ENCODE results near the gene CERS4. TPM values are rescaled to one million over a fixed set of nuclear protein-coding genes. Genes with fewer than 3 reads are reported as not detected.

Gene CERS4
- total and polyA plus RNA-seq, 10 of the 15 experiments (the other 5 are each of a cell fraction or from before 2014, with no cell fraction given), result 0.34 to 62.1 (median 20.7) TPM

DNA sequence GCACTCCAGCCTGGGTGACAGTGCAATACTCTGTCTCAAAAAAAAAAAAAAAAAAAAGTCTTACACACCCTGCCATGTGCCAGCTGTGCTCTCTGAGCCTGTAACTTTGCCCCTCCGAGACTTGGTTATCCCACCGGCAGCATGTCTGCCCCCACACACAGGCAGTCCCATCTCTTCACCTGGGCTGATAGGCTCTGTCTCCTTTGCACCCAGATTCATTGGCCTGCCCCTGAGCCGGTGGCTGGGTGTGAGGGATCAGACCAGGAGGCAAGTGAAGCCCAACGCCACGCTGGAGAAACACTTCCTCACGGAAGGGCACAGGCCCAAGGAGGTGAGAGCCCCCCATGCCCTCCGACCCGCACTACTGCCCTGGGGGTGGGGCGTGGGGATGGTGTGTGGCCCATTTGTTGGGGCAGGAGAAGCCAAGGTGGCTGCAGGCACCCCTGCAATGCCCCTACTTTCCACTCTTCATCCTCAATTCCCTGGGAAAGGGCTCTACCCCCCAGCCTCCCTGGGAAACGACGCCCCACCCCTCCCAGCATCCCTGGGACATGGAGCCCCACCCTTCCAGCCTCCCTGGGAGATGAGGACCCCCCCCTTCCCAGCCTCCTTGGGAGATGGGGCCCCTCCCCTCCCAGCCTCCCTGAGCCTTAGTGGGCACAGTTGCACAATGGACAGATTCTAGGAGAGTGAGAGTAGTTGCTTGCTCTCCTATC lies 45.3 kb downstream of the CERS4 start:
- POLR2A ChIA-PET, result no interaction called here
- H4K20me1 ChIP-seq (ENCODE audit: control insufficient read depth, insufficient read depth), result no peaks in the 10 kb centered on the region
- CTCF ChIA-PET, result interaction anchor here (1.2 to 3.8 kb wide), 3 partner anchors 88 to 96 kb away, joined by 3 to 42 read pairs (median 4); no protein-coding TSS in a partner anchor
- no peaks in the 10 kb centered on the region for H3K9me3 ChIP-seq (replicated peaks; ENCODE audit: control insufficient read depth, insufficient read depth, low read length)
- no TSS peak for BruUV-seq (replicated peaks)
- H3K27ac ChIP-seq (ENCODE audit: control insufficient read depth, insufficient read depth), result no peak overlapping the region
- 93% methylated on average over 11 of the region's 11 CpGs for WGBS (ENCODE audit: insufficient coverage, insufficient replicate concordance, low lambda C conversion rate, missing lambda C conversion rate)
- SMC1A ChIA-PET (ENCODE audit: uncharacterized antibody, unreplicated experiment), result interaction anchor here (1.9 kb wide), 1 partner anchor 96 kb away, joined by 16 read pairs; no protein-coding TSS in a partner anchor
- in situ Hi-C loops (cut with MboI) (loop anchor here (5.0 to 10.0 kb wide), 3 partner anchors 97 to 310 kb away; partner anchors contain the start of gene TIMM44), intact Hi-C loops (cut with micrococcal nuclease; ENCODE audit: unreplicated experiment) (loop anchor here (5.0 kb wide), 1 partner anchor 237 kb away; no protein-coding TSS in a partner anchor)
- RAD21 ChIA-PET (ENCODE audit: unreplicated experiment), result interaction anchor here (0.9 to 1.0 kb wide), 2 partner anchors 93 to 96 kb away, joined by 3 read pairs; no protein-coding TSS in a partner anchor
- FAIRE-seq (no peak), ATAC-seq (no peak), DNase-seq (ENCODE audit: low read depth, low spot score) (no peak)
- H3K27me3 ChIP-seq (replicated peaks in 1 of 2; ENCODE audit: control insufficient read depth in 2 of 2, insufficient read depth in 2 of 2, low read length in 1 of 2), result no peaks in the 10 kb centered on the region
- H3K4me3 ChIP-seq, result no peak overlapping the region
- no peak overlapping the region for H2AFZ ChIP-seq (ENCODE audit: control insufficient read depth, low read depth, low read length)
- no peaks in the 10 kb centered on the region for H3K79me2 ChIP-seq (ENCODE audit: control insufficient read depth, insufficient read depth, low read length)
- peaks cover 11 to 21% of the 10 kb centered on the region in 2 experiments; a peak in 3 of 4 replicates for H3K36me3 ChIP-seq (ENCODE audit: control insufficient read depth in 2 of 2, insufficient read depth in 2 of 2, low read length in 1 of 2)
- H3K4me1 ChIP-seq (ENCODE audit: control insufficient read depth, insufficient read depth, low read length), result no peaks in the 10 kb centered on the region
- no peak overlapping the region for H3K9ac ChIP-seq (ENCODE audit: control insufficient read depth, insufficient read depth, low read length)
- no peak overlapping the region for H3K4me2 ChIP-seq (ENCODE audit: control insufficient read depth, insufficient read depth)
- no peak for TF ChIP-seq MXI1 (IDR thresholded peaks at IDR 0.05; ENCODE audit: low read depth, low read length)
- no peak for TF ChIP-seq USF1 (IDR thresholded peaks at IDR 0.05; ENCODE audit: borderline replicate concordance, extremely low read length, insufficient read depth, low read depth, low read length)
- TF ChIP-seq, protein P1, sequence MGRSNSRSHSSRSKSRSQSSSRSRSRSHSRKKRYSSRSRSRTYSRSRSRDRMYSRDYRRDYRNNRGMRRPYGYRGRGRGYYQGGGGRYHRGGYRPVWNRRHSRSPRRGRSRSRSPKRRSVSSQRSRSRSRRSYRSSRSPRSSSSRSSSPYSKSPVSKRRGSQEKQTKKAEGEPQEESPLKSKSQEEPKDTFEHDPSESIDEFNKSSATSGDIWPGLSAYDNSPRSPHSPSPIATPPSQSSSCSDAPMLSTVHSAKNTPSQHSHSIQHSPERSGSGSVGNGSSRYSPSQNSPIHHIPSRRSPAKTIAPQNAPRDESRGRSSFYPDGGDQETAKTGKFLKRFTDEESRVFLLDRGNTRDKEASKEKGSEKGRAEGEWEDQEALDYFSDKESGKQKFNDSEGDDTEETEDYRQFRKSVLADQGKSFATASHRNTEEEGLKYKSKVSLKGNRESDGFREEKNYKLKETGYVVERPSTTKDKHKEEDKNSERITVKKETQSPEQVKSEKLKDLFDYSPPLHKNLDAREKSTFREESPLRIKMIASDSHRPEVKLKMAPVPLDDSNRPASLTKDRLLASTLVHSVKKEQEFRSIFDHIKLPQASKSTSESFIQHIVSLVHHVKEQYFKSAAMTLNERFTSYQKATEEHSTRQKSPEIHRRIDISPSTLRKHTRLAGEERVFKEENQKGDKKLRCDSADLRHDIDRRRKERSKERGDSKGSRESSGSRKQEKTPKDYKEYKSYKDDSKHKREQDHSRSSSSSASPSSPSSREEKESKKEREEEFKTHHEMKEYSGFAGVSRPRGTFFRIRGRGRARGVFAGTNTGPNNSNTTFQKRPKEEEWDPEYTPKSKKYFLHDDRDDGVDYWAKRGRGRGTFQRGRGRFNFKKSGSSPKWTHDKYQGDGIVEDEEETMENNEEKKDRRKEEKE (IDR thresholded peaks at IDR 0.05), result no peak
- TF ChIP-seq HDAC6 (IDR thresholded peaks at IDR 0.05; ENCODE audit: unreplicated experiment), result no peak
- no peak for TF ChIP-seq RELB (IDR thresholded peaks at IDR 0.05; ENCODE audit: low read depth)
- TF ChIP-seq PAX5 (IDR thresholded peaks at IDR 0.05; ENCODE audit: borderline replicate concordance, low read depth, low read length), result no peak
- TF ChIP-seq HDGF (IDR thresholded peaks at IDR 0.05), result no peak
- TF ChIP-seq REST (IDR thresholded peaks at IDR 0.05; ENCODE audit: low read depth, low read length), result no peak
- no peak for TF ChIP-seq ZNF207 (IDR thresholded peaks at IDR 0.05; ENCODE audit: borderline replicate concordance)
- TF ChIP-seq, protein P2, sequence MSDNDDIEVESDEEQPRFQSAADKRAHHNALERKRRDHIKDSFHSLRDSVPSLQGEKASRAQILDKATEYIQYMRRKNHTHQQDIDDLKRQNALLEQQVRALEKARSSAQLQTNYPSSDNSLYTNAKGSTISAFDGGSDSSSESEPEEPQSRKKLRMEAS (IDR thresholded peaks at IDR 0.05; ENCODE audit: low read depth, low read length), result no peak
